Adrenal gland (tissue), 12 donors: Measurements from ENCODE around the gene NAA10. TPM values are rescaled to one million over a fixed set of nuclear protein-coding genes. Genes with fewer than 3 reads are reported as not detected.
A peak's percentile ranks its signal among the peaks of the same experiment; 100 is the strongest.

Experiments used
- DNase-seq, 7 donors: peaks; one replicate each; pipeline ENCODE4 v3.0.0-alpha.2; 2019 to 2020
- H3K27ac ChIP-seq, 5 donors: fragments of 200-600 bp; sonication (generic) in 4 of 5; 1 replicate in 3 of 5; 2 replicates in 2 of 5; pipeline versions ENCODE4 v1.5.1 to v1.8.0; 2016 to 2020; ENCODE audit warnings: mild to moderate bottlenecking in 1 of 5
- H3K27me3 ChIP-seq: fragments of 200-600 bp; 2 replicates; pipeline ENCODE4 v1.8.0; 2021
- H3K36me3 ChIP-seq, 2 donors: fragments of 200-600 bp; replicated peaks in 1 of 2; 1 replicate in 1 of 2; 2 replicates in 1 of 2; pipeline versions ENCODE4 v1.5.1 to v1.8.0; 2018 to 2022
- H3K4me1 ChIP-seq, 2 donors: fragments of 200-600 bp; replicated peaks in 1 of 2; 1 replicate in 1 of 2; 2 replicates in 1 of 2; pipeline versions ENCODE4 v1.5.1 to v1.8.0; 2018 to 2021
- H3K4me3 ChIP-seq, 4 donors: fragments of 200-600 bp; sonication (generic) in 3 of 4; one replicate each; pipeline ENCODE4 v1.5.1; 2016 to 2018
- H3K9me3 ChIP-seq, 3 donors: fragments of 200-600 bp; sonication (generic) in 1 of 3; replicated peaks in 1 of 3; 1 replicate in 2 of 3; 2 replicates in 1 of 3; pipeline versions ENCODE4 v1.5.1 to v1.8.0; 2016 to 2021
- CTCF ChIP-seq, 6 experiments: fragments of 450-650 bp in 4 of 6; fragments of 200-600 bp in 2 of 6; sonication (generic) in 1 of 6; IDR thresholded peaks; 1 replicate in 5 of 6; 2 replicates in 1 of 6; pipeline versions ENCODE4 v1.5.1 to v1.8.0; 2016 to 2021; ENCODE audit warnings: antibody characterized with exemption in 6 of 6, mild to moderate bottlenecking in 2 of 6, moderate library complexity in 1 of 6
- POLR2A ChIP-seq, 2 donors: fragments of 450-650 bp; IDR thresholded peaks; one replicate each; pipeline ENCODE4 v1.6.1; 2017; ENCODE audit warnings: antibody characterized with exemption in 2 of 2, mild to moderate bottlenecking in 2 of 2, moderate library complexity in 1 of 2
- WGBS, 4 donors: extraction: QIAGEN DNeasy Blood & Tissue Kit in 2 of 4; methylation state at CpG; one replicate each; pipeline versions ENCODE4 v1.1.5 to v1.1.7; 2013 to 2017; 5-methylcytosine and 5-hydroxymethylcytosine counted together
- intact Hi-C, 2 donors: fragments of 100-400 bp; cut with DNase I; formaldehyde crosslinking; loops; one replicate each; pipeline versions ENCODE4 v1.14.1 to v1.15.0; 2022 to 2023
- polyA plus RNA-seq, 3 donors: library from polyadenylated mRNA; stranded (reverse); fragments of 200-250 nt in 2 of 3; fragments of 350-450 nt in 1 of 3; fragmentation: Illumina TruSeq in 1 of 3; extraction: RNeasy Lipid Tissue Mini Kit (QIAGEN cat#74804) in 1 of 3; gene quantifications; one replicate each; pipeline ENCODE4 v1.2.3, GENCODE V29; 2013 to 2014
- total RNA-seq, 9 donors: library from RNA; depleted of rRNA in 4 of 9; stranded (reverse); fragments of >200 nt in 4 of 9; fragments of 120-200 nt in 1 of 9; fragmentation: NEBNext Ultra II Directional in 1 of 9; extraction: Animal tissue kit (Norgen Biotek cat#: 25700) in 1 of 9; gene quantifications; one replicate each; pipeline versions ENCODE4 v1.1.0 to v1.2.4, GENCODE V29; 2013 to 2023
- donor health status: healthy with polysubstance abuse.
- donor health status: Bipolar disorder and iron deficiency.
- donor health status: DM: yes; HTN: yes; CAD: no.
- donor health status: DM: no; HTN: no; CAD: no.
- donor health status: DM: no; HTN: no; CAD: no.
- donor health status: DM: yes; HTN: yes; CAD: no.

The NAA10 gene
- total and polyA plus RNA-seq, 12 donors: 60.0 to 287 (median 97.8) TPM

- Histone ChIP-seq H3K4me3 (peak overlapping the region in 1 of 4 donors; percentile 64), H3K27ac (peak overlapping the region in 3 of 5 donors; percentile 68 to 96 (median 94)), H3K27me3 (no peaks in the 10 kb centered on the region), H3K9me3 (no peaks in the 10 kb centered on the region), H3K4me1 (peaks cover 13 to 45% of the 10 kb centered on the region in 2 donors), H3K36me3 (peaks cover 0 to 5% of the 10 kb centered on the region in 2 donors)
- TF ChIP-seq POLR2A (IDR thresholded peaks at IDR 0.05) (no peak), CTCF (IDR thresholded peaks at IDR 0.05) (no peak)
- no peak for DNase-seq
- 73 to 83% (median 77%) methylated on average over 1 to 4 of the region's 4 CpGs for WGBS, 4 donors
- intact Hi-C loops: no loop called here
Observed at GRCh38 chrX:153925387-153925738, 9.5 kb downstream of the NAA10 start.

- H3K4me3 ChIP-seq: no peak overlapping the region
- intact Hi-C loops: no loop called here
- H3K4me1 ChIP-seq: peaks cover 13 to 39% of the 10 kb centered on the region in 2 donors
- TF ChIP-seq CTCF (IDR thresholded peaks at IDR 0.05): peak in 5 of 6 experiments; percentile 21 to 43 (median 31)
- TF ChIP-seq POLR2A (IDR thresholded peaks at IDR 0.05): no peak
- no peaks in the 10 kb centered on the region for H3K36me3 ChIP-seq
- WGBS, 4 donors: 25 to 47% (median 45%) methylated on average over 7 to 14 of the region's 14 CpGs
- no peaks in the 10 kb centered on the region for H3K9me3 ChIP-seq
- peak in 6 of 7 donors; percentile 50 to 79 (median 63) for DNase-seq
- peaks cover 1% of the 10 kb centered on the region for H3K27me3 ChIP-seq
- H3K27ac ChIP-seq: peak overlapping the region in 2 of 5 donors; percentile 34 to 96
Observed at GRCh38 chrX:153924149-153924861, 10.5 kb downstream of the NAA10 start.

- TF ChIP-seq POLR2A (IDR thresholded peaks at IDR 0.05): no peak
- TF ChIP-seq CTCF (IDR thresholded peaks at IDR 0.05): peak; percentile 24 to 54 (median 40)
- intact Hi-C loops: no loop called here
- Histone ChIP-seq H3K4me3 (no peak overlapping the region), H3K27me3 (peaks cover 5% of the 10 kb centered on the region), H3K36me3 (no peaks in the 10 kb centered on the region), H3K9me3 (no peaks in the 10 kb centered on the region), H3K4me1 (peaks cover 13 to 30% of the 10 kb centered on the region in 2 donors), H3K27ac (peak overlapping the region in 1 of 5 donors; percentile 22)
- 40 to 55% (median 47%) methylated on average over 8 to 25 of the region's 25 CpGs for WGBS, 4 donors
- DNase-seq: peak; percentile 80 to 91 (median 88)
Observed at GRCh38 chrX:153922932-153923857, 11.6 kb downstream of the NAA10 start.
